ENCODE data around the gene PLA2G4A. TPM values are rescaled to one million over a fixed set of nuclear protein-coding genes. Genes with fewer than 3 reads are reported as not detected.

PLA2G4A gene
- total and polyA plus RNA-seq, 2 donors (not counting 1 experiment from before 2014, with no cell fraction given) = 2.8 to 5.8 TPM

- Histone ChIP-seq H3K9me3 (ENCODE audit: control insufficient read depth, insufficient read depth, low read depth, low read length) (no peaks in the 10 kb centered on the region), H2AFZ (ENCODE audit: low read length) (no peak overlapping the region), H4K20me1 (ENCODE audit: control insufficient read depth, extremely low read depth, insufficient read depth, low read length) (no peaks in the 10 kb centered on the region), H3K4me2 (ENCODE audit: extremely low read depth, insufficient read depth, low read length) (no peak overlapping the region), H3K27me3 (ENCODE audit: control insufficient read depth, insufficient read depth, low read length) (no peaks in the 10 kb centered on the region), H3K27ac (ENCODE audit: insufficient read depth, low read length) (no peak overlapping the region), H3K9ac (ENCODE audit: insufficient read depth, low read length) (no peak overlapping the region), H3K4me3 (replicated peaks in 1 of 4; ENCODE audit: control extremely low read depth in 1 of 4, insufficient read depth in 1 of 4, low read depth in 3 of 4, low read length in 4 of 4) (no peak overlapping the region), H3K79me2 (ENCODE audit: control insufficient read depth, insufficient read depth, low read length) (no peaks in the 10 kb centered on the region), H3K4me1 (ENCODE audit: control insufficient read depth, extremely low read depth, insufficient read depth, low read length) (no peaks in the 10 kb centered on the region), H3K36me3 (ENCODE audit: control insufficient read depth, insufficient read depth, low read length) (no peaks in the 10 kb centered on the region)
- TF ChIP-seq EZH2 (IDR thresholded peaks at IDR 0.05; ENCODE audit: low read length, missing control alignments) (no peak), CTCF (conservative IDR thresholded peaks at IDR 0.05 in 1 of 2, IDR thresholded peaks at IDR 0.05 in 1 of 2; ENCODE audit: low read depth in 1 of 2, low read length in 2 of 2) (no peak)
- no peak for DNase-seq (ENCODE audit: low read depth in 2 of 2)
Measured at GRCh38 chr1:186837806-186838205, 9.1 kb downstream of the PLA2G4A start.

GRCh38 chr1:186838380-186839040 is 9.8 kb downstream of the PLA2G4A start:
- no peak overlapping the region for H3K4me3 ChIP-seq (replicated peaks in 1 of 4; ENCODE audit: control extremely low read depth in 1 of 4, insufficient read depth in 1 of 4, low read depth in 3 of 4, low read length in 4 of 4)
- H3K9ac ChIP-seq (ENCODE audit: insufficient read depth, low read length) = no peak overlapping the region
- H2AFZ ChIP-seq (ENCODE audit: low read length) = no peak overlapping the region
- no peaks in the 10 kb centered on the region for H3K79me2 ChIP-seq (ENCODE audit: control insufficient read depth, insufficient read depth, low read length)
- no peaks in the 10 kb centered on the region for H4K20me1 ChIP-seq (ENCODE audit: control insufficient read depth, extremely low read depth, insufficient read depth, low read length)
- no peak for DNase-seq (ENCODE audit: low read depth in 2 of 2)
- no peaks in the 10 kb centered on the region for H3K36me3 ChIP-seq (ENCODE audit: control insufficient read depth, insufficient read depth, low read length)
- H3K9me3 ChIP-seq (ENCODE audit: control insufficient read depth, insufficient read depth, low read depth, low read length) = no peaks in the 10 kb centered on the region
- no peak for TF ChIP-seq CTCF (conservative IDR thresholded peaks at IDR 0.05 in 1 of 2, IDR thresholded peaks at IDR 0.05 in 1 of 2; ENCODE audit: low read depth in 1 of 2, low read length in 2 of 2)
- TF ChIP-seq EZH2 (IDR thresholded peaks at IDR 0.05; ENCODE audit: low read length, missing control alignments) = no peak
- no peaks in the 10 kb centered on the region for H3K27me3 ChIP-seq (ENCODE audit: control insufficient read depth, insufficient read depth, low read length)
- no peak overlapping the region for H3K4me2 ChIP-seq (ENCODE audit: extremely low read depth, insufficient read depth, low read length)
- no peaks in the 10 kb centered on the region for H3K4me1 ChIP-seq (ENCODE audit: control insufficient read depth, extremely low read depth, insufficient read depth, low read length)
- H3K27ac ChIP-seq (ENCODE audit: insufficient read depth, low read length) = no peak overlapping the region

GRCh38 chr1:186839041-186839400 is 10.3 kb downstream of the PLA2G4A start:
- TF ChIP-seq CTCF (conservative IDR thresholded peaks at IDR 0.05 in 1 of 2, IDR thresholded peaks at IDR 0.05 in 1 of 2; ENCODE audit: low read depth in 1 of 2, low read length in 2 of 2) (no peak), EZH2 (IDR thresholded peaks at IDR 0.05; ENCODE audit: low read length, missing control alignments) (no peak)
- Histone ChIP-seq H3K4me3 (replicated peaks in 1 of 4; ENCODE audit: control extremely low read depth in 1 of 4, insufficient read depth in 1 of 4, low read depth in 3 of 4, low read length in 4 of 4) (no peak overlapping the region), H3K9ac (ENCODE audit: insufficient read depth, low read length) (no peak overlapping the region), H4K20me1 (ENCODE audit: control insufficient read depth, extremely low read depth, insufficient read depth, low read length) (no peaks in the 10 kb centered on the region), H3K36me3 (ENCODE audit: control insufficient read depth, insufficient read depth, low read length) (no peaks in the 10 kb centered on the region), H3K9me3 (ENCODE audit: control insufficient read depth, insufficient read depth, low read depth, low read length) (no peaks in the 10 kb centered on the region), H3K27ac (ENCODE audit: insufficient read depth, low read length) (no peak overlapping the region), H3K4me2 (ENCODE audit: extremely low read depth, insufficient read depth, low read length) (no peak overlapping the region), H3K79me2 (ENCODE audit: control insufficient read depth, insufficient read depth, low read length) (no peaks in the 10 kb centered on the region), H3K27me3 (ENCODE audit: control insufficient read depth, insufficient read depth, low read length) (no peaks in the 10 kb centered on the region), H3K4me1 (ENCODE audit: control insufficient read depth, extremely low read depth, insufficient read depth, low read length) (no peaks in the 10 kb centered on the region), H2AFZ (ENCODE audit: low read length) (peak overlapping the region; percentile 12)
- no peak for DNase-seq (ENCODE audit: low read depth in 2 of 2)

All from fibroblast of lung (primary cell).